Activated CD4-positive, alpha-beta T cell treated with anti-CD3 and anti-CD28 coated beads, Interleukin-2, amount 10 ng/mL, durations not matched to agents 7 days and 5 days (primary cell): ENCODE measurements around the gene ASTN2. TPM values are rescaled to one million over a fixed set of nuclear protein-coding genes. Genes with fewer than 3 reads are reported as not detected.

Experiments used
- CTCF ChIA-PET: fragments of 350-600 bp; sonication (Branson Sonifier 250); formaldehyde crosslinking; loops from one replicate; lab custom pipeline; 2021; ENCODE audit warnings: antibody characterized with exemption; lab: Charles Lee
- POLR2A ChIA-PET: fragments of 350-600 bp; sonication (Branson Sonifier 250); formaldehyde crosslinking; loops from one replicate; lab custom pipeline; 2021; ENCODE audit warnings: antibody characterized with exemption; lab: Charles Lee
- DNase-seq: peaks from one replicate; pipeline ENCODE4 v3.0.0-alpha.2; 2020
- H3K27ac Mint-ChIP-seq: one replicate; pipeline ENCODE4 v1.8.0; 2021; ENCODE audit warnings: mild to moderate bottlenecking, moderate library complexity, mixed read lengths
- H3K27me3 Mint-ChIP-seq: one replicate; pipeline ENCODE4 v1.8.0; 2021; ENCODE audit warnings: mixed read lengths
- H3K36me3 Mint-ChIP-seq: one replicate; pipeline ENCODE4 v1.8.0; 2021; ENCODE audit warnings: low read depth, mixed read lengths
- H3K4me1 Mint-ChIP-seq: one replicate; pipeline ENCODE4 v1.8.0; 2021; ENCODE audit warnings: mixed read lengths
- H3K4me3 Mint-ChIP-seq: one replicate; pipeline ENCODE4 v1.8.0; 2021; ENCODE audit warnings: mild to moderate bottlenecking, moderate library complexity, mixed read lengths
- H3K9me3 Mint-ChIP-seq: one replicate; pipeline ENCODE4 v1.8.0; 2021; ENCODE audit warnings: mixed read lengths
- total RNA-seq, 2 experiments: library from RNA; stranded (reverse); gene quantifications; one replicate each; pipeline ENCODE4 v1.2.3, GENCODE V29; 2021

The ASTN2 gene
- total RNA-seq, 2 experiments from 2014 or later, result 3.2 to 4.1 TPM

- Mint-ChIP-seq H3K4me1 (no peaks in the 10 kb centered on the region), H3K27me3 (no peaks in the 10 kb centered on the region), H3K27ac (no peak overlapping the region), H3K9me3 (peaks cover 2% of the 10 kb centered on the region), H3K4me3 (no peak overlapping the region), H3K36me3 (no peaks in the 10 kb centered on the region)
- ChIA-PET POLR2A (no interaction called here), CTCF (no interaction called here)
- DNase-seq, result no peak
Measured at GRCh38 chr9:117303643-117304230, 111.1 kb downstream of the ASTN2 start.

GRCh38 chr9:117302487-117302886, 112.4 kb downstream of the ASTN2 start:
- H3K27ac Mint-ChIP-seq, result no peak overlapping the region
- CTCF ChIA-PET, result no interaction called here
- H3K36me3 Mint-ChIP-seq, result no peaks in the 10 kb centered on the region

GRCh38 chr9:117300371-117301110, 114.3 kb downstream of the ASTN2 start:
- no peak for DNase-seq
- H3K36me3 Mint-ChIP-seq, result no peaks in the 10 kb centered on the region
- no peak overlapping the region for H3K27ac Mint-ChIP-seq
- ChIA-PET CTCF (no interaction called here), POLR2A (no interaction called here)
- H3K27me3 Mint-ChIP-seq, result no peaks in the 10 kb centered on the region
- no peak overlapping the region for H3K4me3 Mint-ChIP-seq
- H3K9me3 Mint-ChIP-seq, result peaks cover 4% of the 10 kb centered on the region
- H3K4me1 Mint-ChIP-seq, result no peaks in the 10 kb centered on the region

More at GRCh38 chr9:117302487-117302886, 112.4 kb downstream of the ASTN2 start:
- no peak overlapping the region for H3K4me3 Mint-ChIP-seq
- DNase-seq, result no peak
- H3K4me1 Mint-ChIP-seq, result no peaks in the 10 kb centered on the region
- H3K27me3 Mint-ChIP-seq, result no peaks in the 10 kb centered on the region
- POLR2A ChIA-PET, result no interaction called here
- H3K9me3 Mint-ChIP-seq, result peaks cover 2% of the 10 kb centered on the region

- H3K9me3 Mint-ChIP-seq, result peaks cover 6% of the 10 kb centered on the region
- no peaks in the 10 kb centered on the region for H3K4me1 Mint-ChIP-seq
- CTCF ChIA-PET, result no interaction called here
- H3K27ac Mint-ChIP-seq, result no peak overlapping the region
- no peak for DNase-seq
- POLR2A ChIA-PET, result no interaction called here
- no peak overlapping the region for H3K4me3 Mint-ChIP-seq
- H3K36me3 Mint-ChIP-seq, result no peaks in the 10 kb centered on the region
- H3K27me3 Mint-ChIP-seq, result no peaks in the 10 kb centered on the region
Measured at GRCh38 chr9:117296453-117296852, 118.4 kb downstream of the ASTN2 start.

GRCh38 chr9:117293206-117294114, 121.4 kb downstream of the ASTN2 start:
- CTCF ChIA-PET, result no interaction called here
- Mint-ChIP-seq H3K4me1 (no peaks in the 10 kb centered on the region), H3K4me3 (no peak overlapping the region), H3K27me3 (no peaks in the 10 kb centered on the region), H3K36me3 (no peaks in the 10 kb centered on the region), H3K9me3 (peaks cover 4% of the 10 kb centered on the region), H3K27ac (no peak overlapping the region)
- DNase-seq, result no peak
- POLR2A ChIA-PET, result no interaction called here

GRCh38 chr9:117290856-117291622, 123.8 kb downstream of the ASTN2 start:
- ChIA-PET CTCF (no interaction called here), POLR2A (no interaction called here)
- Mint-ChIP-seq H3K27ac (no peak overlapping the region), H3K27me3 (no peaks in the 10 kb centered on the region), H3K36me3 (no peaks in the 10 kb centered on the region), H3K4me1 (no peaks in the 10 kb centered on the region), H3K4me3 (no peak overlapping the region), H3K9me3 (peaks cover 4% of the 10 kb centered on the region)
- DNase-seq, result no peak

GRCh38 chr9:117290306-117290840, 124.5 kb downstream of the ASTN2 start:
- peaks cover 2% of the 10 kb centered on the region for H3K9me3 Mint-ChIP-seq
- H3K4me3 Mint-ChIP-seq, result no peak overlapping the region
- ChIA-PET CTCF (no interaction called here), POLR2A (no interaction called here)
- H3K36me3 Mint-ChIP-seq, result no peaks in the 10 kb centered on the region
- H3K27me3 Mint-ChIP-seq, result no peaks in the 10 kb centered on the region
- DNase-seq, result no peak
- H3K27ac Mint-ChIP-seq, result no peak overlapping the region
- H3K4me1 Mint-ChIP-seq, result no peaks in the 10 kb centered on the region

- Mint-ChIP-seq H3K4me1 (no peaks in the 10 kb centered on the region), H3K27me3 (no peaks in the 10 kb centered on the region), H3K36me3 (no peaks in the 10 kb centered on the region), H3K9me3 (no peaks in the 10 kb centered on the region), H3K4me3 (no peak overlapping the region), H3K27ac (no peak overlapping the region)
- CTCF ChIA-PET, result no interaction called here
- DNase-seq, result no peak
- POLR2A ChIA-PET, result no interaction called here
Measured at GRCh38 chr9:117286245-117286644, 128.6 kb downstream of the ASTN2 start.

GRCh38 chr9:117284414-117284813, 130.4 kb downstream of the ASTN2 start:
- POLR2A ChIA-PET, result no interaction called here

GRCh38 chr9:117282541-117282940, 132.3 kb downstream of the ASTN2 start:
- DNase-seq, result no peak
- Mint-ChIP-seq H3K4me3 (no peak overlapping the region), H3K36me3 (no peaks in the 10 kb centered on the region), H3K9me3 (no peaks in the 10 kb centered on the region), H3K4me1 (no peaks in the 10 kb centered on the region), H3K27me3 (no peaks in the 10 kb centered on the region), H3K27ac (no peak overlapping the region)
- POLR2A ChIA-PET, result no interaction called here
- CTCF ChIA-PET, result interaction anchor here (0.7 kb wide), 1 partner anchor 251 kb away, joined by 5 read pairs; no protein-coding TSS in a partner anchor

More at GRCh38 chr9:117284414-117284813, 130.4 kb downstream of the ASTN2 start:
- no peak for DNase-seq
- no peaks in the 10 kb centered on the region for H3K4me1 Mint-ChIP-seq
- CTCF ChIA-PET, result no interaction called here
- no peaks in the 10 kb centered on the region for H3K36me3 Mint-ChIP-seq
- H3K4me3 Mint-ChIP-seq, result no peak overlapping the region
- H3K27ac Mint-ChIP-seq, result no peak overlapping the region
- no peaks in the 10 kb centered on the region for H3K9me3 Mint-ChIP-seq
- H3K27me3 Mint-ChIP-seq, result no peaks in the 10 kb centered on the region

GRCh38 chr9:117278471-117279035, 136.3 kb downstream of the ASTN2 start:
- H3K4me1 Mint-ChIP-seq, result no peaks in the 10 kb centered on the region
- CTCF ChIA-PET, result no interaction called here
- POLR2A ChIA-PET, result no interaction called here
- no peaks in the 10 kb centered on the region for H3K9me3 Mint-ChIP-seq
- no peak for DNase-seq
- H3K27me3 Mint-ChIP-seq, result no peaks in the 10 kb centered on the region
- no peak overlapping the region for H3K27ac Mint-ChIP-seq
- H3K36me3 Mint-ChIP-seq, result no peaks in the 10 kb centered on the region
- no peak overlapping the region for H3K4me3 Mint-ChIP-seq

GRCh38 chr9:117278020-117278419, 136.8 kb downstream of the ASTN2 start:
- Mint-ChIP-seq H3K27me3 (no peaks in the 10 kb centered on the region), H3K36me3 (no peaks in the 10 kb centered on the region), H3K4me1 (no peaks in the 10 kb centered on the region), H3K27ac (no peak overlapping the region), H3K4me3 (no peak overlapping the region), H3K9me3 (no peaks in the 10 kb centered on the region)
- no peak for DNase-seq
- CTCF ChIA-PET, result no interaction called here
- POLR2A ChIA-PET, result no interaction called here
